Measurements from ENCODE around the gene TBXA2R.

DNA sequence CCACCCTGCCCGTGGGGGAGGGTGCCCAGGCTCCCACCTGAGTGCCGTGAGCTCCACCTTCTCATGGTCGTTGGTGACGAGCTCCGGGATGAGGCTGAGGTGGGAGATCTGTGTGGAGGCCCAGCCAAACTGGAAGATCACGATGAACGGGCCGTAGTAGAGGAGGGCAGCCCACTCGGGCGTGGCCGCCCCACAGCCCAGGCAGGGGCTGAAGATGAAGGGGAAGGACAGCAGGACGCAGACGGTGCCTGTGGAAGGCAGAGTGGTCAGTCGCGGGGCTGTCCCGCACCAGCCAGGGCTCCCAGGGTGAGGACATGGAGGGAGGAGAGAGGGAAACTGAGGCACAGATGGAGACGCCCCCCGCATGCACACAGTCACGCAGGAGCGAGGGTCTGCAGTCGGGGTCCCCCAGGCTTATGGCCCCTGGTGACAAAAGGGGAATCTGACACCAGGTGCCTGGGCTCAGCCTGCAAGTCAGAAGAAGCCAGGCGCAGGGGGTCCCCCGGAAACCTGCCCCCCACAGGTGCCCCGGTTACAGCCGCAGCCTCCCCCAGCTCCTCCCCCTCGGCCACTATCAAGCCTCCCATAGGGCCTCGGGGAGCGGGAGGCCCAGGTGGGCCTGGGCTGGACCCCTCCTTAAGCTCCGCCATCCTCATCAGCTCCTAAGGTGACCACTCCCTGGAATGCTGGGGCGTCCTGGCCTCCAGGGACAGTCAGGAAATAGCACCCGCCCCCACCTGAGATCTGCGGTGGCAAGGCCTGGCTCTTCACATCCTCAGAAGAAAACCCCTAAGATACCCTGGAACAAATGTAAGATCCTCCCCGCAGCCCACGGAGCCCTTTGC lies 55.5 kb downstream of the TBXA2R start:
- TF ChIP-seq POLR2AphosphoS5 (IDR thresholded peaks at IDR 0.05; ENCODE audit: low read depth, low read length) (no peak), POLR2A (IDR thresholded peaks at IDR 0.05; ENCODE audit: low read depth, low read length) (no peak), SPI1 (IDR thresholded peaks at IDR 0.05; ENCODE audit: low read depth, low read length) (no peak)
